ENCODE results near the gene VAV1. TPM values are rescaled to one million over a fixed set of nuclear protein-coding genes. Genes with fewer than 3 reads are reported as not detected.
"Not testable (repeated sequence)": the region's sequence is repeated elsewhere in the genome, so short reads cannot be mapped to it uniquely, and the experiment has no call there.

The VAV1 gene
- total RNA-seq, 1 donor from 2014 or later, result 108 TPM

DNA sequence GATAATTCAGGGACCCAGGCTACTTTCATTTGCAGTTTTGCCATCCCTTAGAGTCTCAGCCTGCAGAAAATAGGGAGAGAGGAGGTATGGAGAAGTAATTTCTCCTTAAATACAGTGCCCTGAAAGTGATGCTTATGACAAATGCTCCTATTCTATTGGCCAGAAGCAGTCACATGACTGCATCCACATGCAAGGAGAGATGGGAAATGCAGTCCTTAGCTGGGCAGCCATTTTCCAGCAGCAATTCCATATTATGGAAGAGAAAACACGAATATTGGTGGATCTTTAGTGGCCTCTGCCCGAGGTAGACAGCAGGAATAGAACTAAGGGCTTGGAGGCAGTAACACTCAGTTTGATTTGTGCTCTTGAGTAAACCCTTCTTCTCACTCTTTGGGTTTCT is 39.4 kb downstream of the VAV1 start:
- intact Hi-C loops (cut with micrococcal nuclease), result no loop called here

GRCh38 chr19:6812612-6813011 is 40.1 kb downstream of the VAV1 start:
- intact Hi-C loops (cut with micrococcal nuclease), result no loop called here

- intact Hi-C loops (cut with micrococcal nuclease), result loop anchor here (2.0 kb wide), 1 partner anchor 47 kb away; the partner anchor contains the start of gene SH2D3A
These were observed 41.2 kb downstream of the VAV1 start for GRCh38 chr19:6813659-6814058.

DNA sequence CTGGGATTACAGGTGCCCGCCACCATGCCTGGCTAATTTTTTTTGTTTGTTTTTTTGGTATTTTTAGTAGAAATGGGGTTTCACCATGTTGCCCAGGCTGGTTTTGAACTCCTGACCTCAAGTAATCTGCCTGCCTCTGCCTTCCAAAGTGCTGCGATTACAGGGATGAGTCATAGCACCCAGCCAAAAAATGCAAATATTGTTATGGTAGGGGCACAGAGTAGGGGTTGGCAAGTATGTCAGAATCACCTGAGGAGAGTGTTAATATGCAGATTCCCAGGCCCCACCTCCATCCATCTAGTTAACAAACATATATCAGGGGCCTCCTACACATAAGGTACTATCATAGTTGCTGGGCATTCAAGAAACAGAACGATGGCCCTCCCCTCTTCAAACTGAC is 44.7 kb downstream of the VAV1 start:
- intact Hi-C loops (cut with micrococcal nuclease), result no loop called here

GRCh38 chr19:6818246-6818645 is 45.7 kb downstream of the VAV1 start:
- intact Hi-C loops (cut with micrococcal nuclease), result no loop called here

GRCh38 chr19:6819323-6819722 is 46.8 kb downstream of the VAV1 start:
- intact Hi-C loops (cut with micrococcal nuclease), result no loop called here

GRCh38 chr19:6820237-6820636 is 47.7 kb downstream of the VAV1 start:
- intact Hi-C loops (cut with micrococcal nuclease), result no loop called here

GRCh38 chr19:6821639-6822310 is 49.3 kb downstream of the VAV1 start:
- intact Hi-C loops (cut with micrococcal nuclease), result no loop called here

DNA sequence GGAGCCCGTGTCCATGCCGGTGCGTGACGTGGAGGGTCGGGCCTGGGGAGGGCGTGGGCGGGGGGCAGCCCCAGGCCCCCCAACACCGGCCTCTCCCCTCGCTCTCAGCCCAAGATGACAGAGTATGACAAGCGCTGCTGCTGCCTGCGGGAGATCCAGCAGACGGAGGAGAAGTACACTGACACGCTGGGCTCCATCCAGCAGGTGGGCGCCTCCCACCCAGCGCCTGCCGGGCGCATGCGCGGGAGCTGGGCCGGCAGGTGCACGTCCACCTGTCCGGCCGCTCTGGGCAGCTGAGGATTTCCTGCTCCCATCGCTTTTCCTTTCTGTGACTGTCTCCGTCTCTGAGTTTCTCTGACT is 49.8 kb downstream of the VAV1 start:
- intact Hi-C loops (cut with micrococcal nuclease), result no loop called here

GRCh38 chr19:6825076-6825774 is 52.7 kb downstream of the VAV1 start:
- intact Hi-C loops (cut with micrococcal nuclease), result no loop called here

- intact Hi-C loops (cut with micrococcal nuclease), result no loop called here
These were observed 53.9 kb downstream of the VAV1 start for GRCh38 chr19:6826281-6826920.

DNA sequence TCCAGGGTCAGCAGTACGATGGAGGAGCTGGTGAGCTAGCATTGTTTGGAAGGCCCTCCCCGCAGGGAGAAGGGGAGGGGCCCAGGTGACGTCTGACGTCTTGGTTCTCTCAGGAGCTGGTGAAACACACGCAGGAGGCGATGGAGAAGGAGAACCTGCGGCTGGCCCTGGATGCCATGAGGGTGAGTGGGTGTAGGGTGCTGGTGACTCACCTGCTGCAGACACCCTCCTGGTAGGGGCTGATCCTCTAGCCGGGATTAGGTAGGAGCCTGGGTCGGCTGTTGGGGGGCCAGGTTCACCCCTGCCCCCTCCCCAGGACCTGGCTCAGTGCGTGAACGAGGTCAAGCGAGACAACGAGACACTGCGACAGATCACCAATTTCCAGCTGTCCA is 55.8 kb downstream of the VAV1 start:
- intact Hi-C loops (cut with micrococcal nuclease), result no loop called here

DNA sequence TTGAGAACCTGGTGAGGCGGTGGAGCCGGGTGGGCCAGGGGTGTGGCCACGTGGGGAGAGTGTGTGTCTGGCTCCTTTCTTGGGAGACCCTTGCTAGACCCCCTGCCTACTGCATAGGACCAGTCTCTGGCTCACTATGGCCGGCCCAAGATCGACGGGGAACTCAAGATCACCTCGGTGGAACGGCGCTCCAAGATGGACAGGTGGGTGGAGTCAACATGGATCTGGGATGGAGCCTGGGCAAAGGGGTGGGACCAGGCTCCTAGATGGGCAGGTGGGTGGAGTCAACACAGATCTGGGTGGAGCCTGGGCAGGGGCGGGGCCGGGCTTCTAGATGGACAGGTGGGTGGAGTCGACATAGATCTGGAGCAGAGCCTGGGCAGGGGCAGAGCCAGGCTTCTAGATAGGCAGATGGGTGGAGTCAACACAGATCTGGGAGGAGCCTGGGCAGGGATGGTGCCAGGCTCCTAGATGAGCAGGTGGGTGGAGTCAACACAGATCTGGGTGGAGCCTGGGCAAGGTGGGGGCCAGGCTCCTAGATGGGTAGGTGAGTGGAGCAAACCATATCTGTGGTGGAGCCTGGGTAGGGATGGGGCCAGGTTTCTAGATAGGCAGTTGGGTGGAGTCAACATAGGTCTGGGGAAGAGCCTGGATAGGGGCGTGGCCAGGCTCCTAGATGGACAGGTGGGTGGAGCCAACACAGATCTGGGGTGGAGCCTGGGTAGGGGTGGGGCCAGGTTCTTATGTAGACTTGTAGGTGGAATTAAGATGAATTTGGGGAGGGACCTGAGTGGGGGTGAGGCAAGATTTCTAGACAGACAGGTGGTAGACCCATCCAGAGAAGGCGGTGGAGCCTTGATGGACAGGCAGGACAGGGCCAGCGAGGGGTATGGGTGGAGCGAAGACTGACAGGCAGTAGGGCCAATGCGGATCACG is 56.5 kb downstream of the VAV1 start:
- intact Hi-C loops (cut with micrococcal nuclease), result no loop called here

DNA sequence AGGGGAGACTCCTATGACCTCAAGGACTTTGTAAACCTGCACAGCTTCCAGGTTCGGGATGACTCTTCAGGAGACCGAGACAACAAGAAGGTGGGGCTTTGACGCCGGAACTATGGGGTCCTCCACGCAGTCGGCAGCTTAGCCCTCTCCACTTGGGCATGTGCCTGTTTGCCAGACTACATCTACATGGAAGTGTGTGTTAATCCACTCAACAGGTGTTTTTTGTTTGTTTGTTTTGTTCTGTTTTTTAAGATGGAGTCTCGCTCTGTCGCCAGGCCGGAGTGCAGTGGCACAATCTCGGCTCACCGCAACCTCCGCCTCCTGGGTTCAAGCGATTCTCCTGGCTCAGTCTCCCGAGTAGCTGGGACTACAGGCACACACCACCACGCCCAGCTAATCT is 57.3 kb downstream of the VAV1 start:
- intact Hi-C loops (cut with micrococcal nuclease), result not testable (repeated sequence)

DNA sequence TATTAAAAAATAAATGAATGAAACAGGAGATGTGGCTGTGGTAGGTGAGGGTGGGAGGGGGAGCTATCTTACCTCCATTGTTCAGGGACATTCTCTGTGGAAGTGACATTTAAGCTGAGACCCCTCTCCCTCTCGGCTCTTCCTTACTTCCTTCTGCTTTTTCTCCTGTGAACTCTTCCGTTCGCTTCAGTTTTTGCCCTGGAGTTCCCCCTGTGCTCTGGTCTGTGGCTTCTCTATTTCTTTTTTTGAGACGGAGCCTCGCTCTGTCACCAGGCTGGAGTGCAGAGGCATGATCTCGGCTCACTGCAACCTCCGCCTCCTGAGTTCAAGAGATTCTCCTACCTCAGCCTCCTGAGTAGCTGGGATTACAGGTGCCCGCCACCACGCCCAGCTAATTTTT is 58.6 kb downstream of the VAV1 start:
- intact Hi-C loops (cut with micrococcal nuclease), result not testable (repeated sequence)

GRCh38 chr19:6832412-6832811 is 59.9 kb downstream of the VAV1 start:
- intact Hi-C loops (cut with micrococcal nuclease), result no loop called here

GRCh38 chr19:6833166-6833790 is 60.8 kb downstream of the VAV1 start:
- intact Hi-C loops (cut with micrococcal nuclease), result no loop called here

GRCh38 chr19:6834433-6834832 is 61.9 kb downstream of the VAV1 start:
- intact Hi-C loops (cut with micrococcal nuclease), result no loop called here

- intact Hi-C loops (cut with micrococcal nuclease), result no loop called here
These were observed 63.0 kb downstream of the VAV1 start for GRCh38 chr19:6835501-6835900.

- intact Hi-C loops (cut with micrococcal nuclease), result no loop called here
These were observed 65.0 kb downstream of the VAV1 start for GRCh38 chr19:6837525-6837924.

DNA sequence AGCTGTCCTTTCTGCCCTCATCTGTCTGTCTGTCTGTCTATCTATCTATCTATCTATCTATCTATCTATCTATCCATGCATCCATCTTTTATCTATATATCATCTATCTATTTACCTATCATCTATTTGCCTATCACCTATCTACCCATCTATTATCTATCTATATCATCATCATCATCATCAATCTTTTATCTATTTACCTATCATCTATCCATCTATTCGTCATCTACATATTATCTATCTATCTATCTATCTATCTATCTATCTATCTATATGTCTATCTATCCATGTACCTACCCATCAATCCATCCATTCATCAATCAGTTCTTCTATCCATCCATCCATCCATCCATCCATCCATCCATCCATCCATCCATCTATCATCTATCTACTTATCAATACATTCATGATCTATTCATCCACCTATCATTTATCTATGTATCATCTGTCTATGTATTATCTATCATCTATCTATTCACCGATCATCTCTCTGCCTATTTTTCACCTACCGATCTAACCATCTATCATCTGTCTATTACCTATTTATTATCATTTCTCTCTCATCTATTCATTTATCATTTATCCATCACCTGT is 65.7 kb downstream of the VAV1 start:
- intact Hi-C loops (cut with micrococcal nuclease), result no loop called here
